SU-DHL-6 (cell line): ENCODE measurements around the gene PCK2.

ENCODE experiments used
- H2AFZ ChIP-seq: fragments of 200-600 bp; sonication (generic); 2 replicates; pipeline ENCODE4 v1.6.1; 2014; ENCODE audit warnings: low read depth, mild to moderate bottlenecking, moderate library complexity, mixed read lengths, antibody characterized with exemption, low read length; ENCODE audit not compliant: severe bottlenecking
- H3F3A ChIP-seq: fragments of 200-600 bp; shearing (Covaris generic); 2 replicates; pipeline ENCODE4 v1.6.0; 2016; ENCODE audit warnings: antibody characterized with exemption, mild to moderate bottlenecking; ENCODE audit not compliant: insufficient read depth
- H3K27ac ChIP-seq: fragments of 200-600 bp; sonication (generic); 2 replicates; pipeline ENCODE4 v1.5.1; 2016; ENCODE audit warnings: low read depth, mild to moderate bottlenecking, low read length, moderate library complexity, mixed read lengths
- H3K27me3 ChIP-seq: fragments of 200-600 bp; sonication (generic), shearing (Covaris generic); 2 replicates; pipeline ENCODE4 v1.6.0; 2014; ENCODE audit warnings: mild to moderate bottlenecking, low read length
- H3K36me3 ChIP-seq: fragments of 200-600 bp; sonication (generic); 2 replicates; pipeline ENCODE4 v1.6.1; 2014; ENCODE audit warnings: mild to moderate bottlenecking, low read length, mixed read lengths
- H3K4me2 ChIP-seq: fragments of 300-600, 200-600 bp; shearing (Covaris generic), sonication (generic); 2 replicates; pipeline ENCODE4 v1.6.0; 2014; ENCODE audit warnings: low read length, low read depth, mild to moderate bottlenecking; ENCODE audit not compliant: poor library complexity, severe bottlenecking
- H3K4me3 ChIP-seq: fragments of 200-600 bp; sonication (generic); 2 replicates; pipeline ENCODE4 v1.5.1; 2014; ENCODE audit warnings: antibody characterized with exemption, low read length, mild to moderate bottlenecking, mixed read lengths; ENCODE audit not compliant: insufficient read depth, poor library complexity, severe bottlenecking
- H3K79me2 ChIP-seq: fragments of 200-600 bp; sonication (generic); 2 replicates; pipeline ENCODE4 v1.6.1; 2014; ENCODE audit warnings: mild to moderate bottlenecking, low read length, moderate library complexity; ENCODE audit not compliant: insufficient read depth
- H3K9ac ChIP-seq: fragments of 200-600 bp; sonication (generic); 2 replicates; pipeline ENCODE4 v1.7.0; 2014; ENCODE audit warnings: mild to moderate bottlenecking, low read length
- H3K9me2 ChIP-seq: fragments of 200-600 bp; sonication (generic); replicated peaks from 2 replicates; pipeline ENCODE4 v1.6.1; 2014; ENCODE audit warnings: low read length; ENCODE audit not compliant: insufficient read depth
- H3K9me3 ChIP-seq: fragments of 200-600 bp; sonication (generic); 2 replicates; pipeline ENCODE4 v1.6.1; 2014; ENCODE audit warnings: low read length, mixed read lengths; ENCODE audit not compliant: insufficient read depth
- H4K20me1 ChIP-seq: fragments of 200-600 bp; sonication (generic); 2 replicates; pipeline ENCODE4 v1.6.1; 2014; ENCODE audit warnings: low read depth, mild to moderate bottlenecking, antibody characterized with exemption, low read length, moderate library complexity, mixed read lengths
- EZH2phosphoT487 ChIP-seq: fragments of 200-600 bp; sonication (generic), shearing (Covaris generic); conservative IDR thresholded peaks from 2 replicates; pipeline ENCODE4 v1.6.1; 2018; ENCODE audit warnings: mild to moderate bottlenecking, antibody characterized with exemption, low read length, moderate library complexity, mixed read lengths
- TF ChIP-seq, protein P1 (sequence below): fragments of 200-600 bp; sonication (generic); IDR thresholded peaks from one replicate; pipeline ENCODE4 v1.5.1; 2017; ENCODE audit warnings: antibody characterized with exemption, mild to moderate bottlenecking, low read length, moderate library complexity; ENCODE audit not compliant: insufficient read depth, poor library complexity, severe bottlenecking

Gene PCK2

DNA sequence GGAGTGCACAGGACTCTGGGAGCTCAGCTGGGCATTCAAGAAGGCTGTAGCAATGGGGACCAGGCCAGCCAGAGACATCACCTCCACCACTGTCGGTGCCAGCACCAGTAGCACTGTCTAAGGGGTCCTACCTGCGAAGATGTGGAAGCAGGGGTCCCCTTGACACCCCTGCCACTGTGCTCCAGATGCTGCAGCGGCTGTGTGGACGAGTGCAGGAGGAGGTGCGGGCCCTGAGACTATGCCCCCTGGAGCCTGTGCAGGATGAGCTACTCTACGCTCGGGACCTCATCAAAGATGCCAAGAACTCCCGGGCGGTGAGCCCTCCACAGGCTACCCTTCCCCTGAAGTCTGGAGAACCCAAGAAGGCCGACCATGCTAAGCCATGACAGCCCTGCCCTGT lies 33.7 kb upstream of the PCK2 start:
- Histone ChIP-seq H3K27ac (no peak overlapping the region), H3K36me3 (no peaks in the 10 kb centered on the region), H4K20me1 (no peaks in the 10 kb centered on the region), H3K4me2 (no peak overlapping the region), H3K9me2 (no peaks in the 10 kb centered on the region), H3F3A (no peaks in the 10 kb centered on the region), H3K9me3 (no peaks in the 10 kb centered on the region), H3K4me3 (no peak overlapping the region), H3K27me3 (no peaks in the 10 kb centered on the region), H3K9ac (no peak overlapping the region), H2AFZ (no peak overlapping the region), H3K79me2 (no peaks in the 10 kb centered on the region)
- TF ChIP-seq EZH2phosphoT487 = no peak
- TF ChIP-seq, protein P1, sequence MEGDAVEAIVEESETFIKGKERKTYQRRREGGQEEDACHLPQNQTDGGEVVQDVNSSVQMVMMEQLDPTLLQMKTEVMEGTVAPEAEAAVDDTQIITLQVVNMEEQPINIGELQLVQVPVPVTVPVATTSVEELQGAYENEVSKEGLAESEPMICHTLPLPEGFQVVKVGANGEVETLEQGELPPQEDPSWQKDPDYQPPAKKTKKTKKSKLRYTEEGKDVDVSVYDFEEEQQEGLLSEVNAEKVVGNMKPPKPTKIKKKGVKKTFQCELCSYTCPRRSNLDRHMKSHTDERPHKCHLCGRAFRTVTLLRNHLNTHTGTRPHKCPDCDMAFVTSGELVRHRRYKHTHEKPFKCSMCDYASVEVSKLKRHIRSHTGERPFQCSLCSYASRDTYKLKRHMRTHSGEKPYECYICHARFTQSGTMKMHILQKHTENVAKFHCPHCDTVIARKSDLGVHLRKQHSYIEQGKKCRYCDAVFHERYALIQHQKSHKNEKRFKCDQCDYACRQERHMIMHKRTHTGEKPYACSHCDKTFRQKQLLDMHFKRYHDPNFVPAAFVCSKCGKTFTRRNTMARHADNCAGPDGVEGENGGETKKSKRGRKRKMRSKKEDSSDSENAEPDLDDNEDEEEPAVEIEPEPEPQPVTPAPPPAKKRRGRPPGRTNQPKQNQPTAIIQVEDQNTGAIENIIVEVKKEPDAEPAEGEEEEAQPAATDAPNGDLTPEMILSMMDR = no peak

GRCh38 chr14:24060984-24061913 lies 32.9 kb upstream of the PCK2 start:
- no peaks in the 10 kb centered on the region for H4K20me1 ChIP-seq
- H3K9ac ChIP-seq = no peak overlapping the region
- H3K79me2 ChIP-seq = no peaks in the 10 kb centered on the region
- H2AFZ ChIP-seq = no peak overlapping the region
- no peaks in the 10 kb centered on the region for H3K27me3 ChIP-seq
- no peak overlapping the region for H3K27ac ChIP-seq
- no peak overlapping the region for H3K4me2 ChIP-seq
- H3K9me3 ChIP-seq = no peaks in the 10 kb centered on the region
- no peaks in the 10 kb centered on the region for H3K36me3 ChIP-seq
- no peak overlapping the region for H3K4me3 ChIP-seq
- TF ChIP-seq, protein P1 = no peak
- H3K9me2 ChIP-seq = no peaks in the 10 kb centered on the region
- no peaks in the 10 kb centered on the region for H3F3A ChIP-seq

- Histone ChIP-seq H3K4me3 (no peak overlapping the region), H3K79me2 (no peaks in the 10 kb centered on the region), H3K4me2 (no peak overlapping the region), H3K9me2 (no peaks in the 10 kb centered on the region), H3K27me3 (no peaks in the 10 kb centered on the region), H3K27ac (no peak overlapping the region), H3K9ac (no peak overlapping the region), H3F3A (no peaks in the 10 kb centered on the region), H3K9me3 (no peaks in the 10 kb centered on the region), H2AFZ (no peak overlapping the region), H3K36me3 (no peaks in the 10 kb centered on the region), H4K20me1 (no peaks in the 10 kb centered on the region)
- TF ChIP-seq, protein P1 = no peak
- TF ChIP-seq EZH2phosphoT487 = no peak
These were observed 31.7 kb upstream of the PCK2 start for GRCh38 chr14:24062216-24062980.
